Activated CD8-positive, alpha-beta memory T cell treated with anti-CD3 and anti-CD28 coated beads for 36 hours (primary cell): ENCODE results near the gene MYDGF. TPM values are rescaled to one million over a fixed set of nuclear protein-coding genes. Genes with fewer than 3 reads are reported as not detected.
"Not testable (repeated sequence)": the region's sequence is repeated elsewhere in the genome, so short reads cannot be mapped to it uniquely, and the experiment has no call there.

Experiments
- CTCF ChIA-PET: fragments of 350-600 bp; sonication (Branson Sonifier 250); formaldehyde crosslinking; loops from one replicate; lab custom pipeline; 2021; ENCODE audit warnings: antibody characterized with exemption; lab: Charles Lee
- POLR2A ChIA-PET: fragments of 350-600 bp; sonication (Branson Sonifier 250); formaldehyde crosslinking; loops from one replicate; lab custom pipeline; 2021; ENCODE audit warnings: antibody characterized with exemption; lab: Charles Lee
- total RNA-seq, 2 experiments: library from RNA; stranded (reverse); gene quantifications; one replicate each; pipeline ENCODE4 v1.2.3, GENCODE V29; 2021

The MYDGF gene
- total RNA-seq, 2 experiments from 2014 or later, result 85.8 to 87.6 TPM

DNA sequence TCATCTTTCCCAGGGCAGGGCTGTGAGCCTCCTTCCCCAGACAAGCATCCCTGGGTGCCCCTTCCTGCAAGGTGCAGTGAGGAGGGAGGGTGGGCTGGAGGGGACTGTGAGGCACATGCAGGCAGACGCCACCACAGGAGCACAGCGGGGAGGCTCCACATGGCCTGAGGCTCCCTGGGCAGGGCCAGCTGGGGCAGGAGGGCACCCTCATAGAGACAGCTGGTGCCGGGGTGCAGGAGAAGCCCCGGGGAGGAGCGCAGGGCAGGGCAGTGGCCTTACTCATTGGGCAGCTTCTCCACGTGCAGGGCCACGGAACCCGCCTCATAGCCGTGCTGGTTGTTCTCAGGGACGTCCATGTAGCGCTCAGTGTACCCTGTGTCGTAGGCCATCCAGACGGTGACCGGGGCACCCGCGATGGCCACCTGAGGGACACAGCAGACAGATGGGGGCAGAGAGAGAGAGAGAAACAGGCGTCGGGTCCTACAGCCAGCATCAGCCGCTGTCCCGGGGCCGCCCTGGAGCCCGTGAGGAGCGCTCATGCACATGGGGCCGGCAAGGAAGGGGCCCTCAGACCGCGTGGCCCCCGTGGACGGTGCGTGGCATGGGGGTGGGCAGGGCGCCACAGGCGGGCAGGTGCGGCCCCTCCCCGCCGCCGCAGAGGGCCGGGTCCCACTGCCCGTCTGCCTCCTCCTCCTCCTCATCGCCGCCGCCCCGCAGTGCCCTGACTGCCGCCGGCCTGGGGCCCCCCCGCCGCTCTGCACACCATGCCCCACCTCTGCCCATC is 12.5 kb upstream of the MYDGF start:
- POLR2A ChIA-PET, result no interaction called here
- CTCF ChIA-PET, result interaction anchor here (1.3 kb wide), 1 partner anchor 50 kb away, joined by 3 read pairs; no protein-coding TSS in a partner anchor

DNA sequence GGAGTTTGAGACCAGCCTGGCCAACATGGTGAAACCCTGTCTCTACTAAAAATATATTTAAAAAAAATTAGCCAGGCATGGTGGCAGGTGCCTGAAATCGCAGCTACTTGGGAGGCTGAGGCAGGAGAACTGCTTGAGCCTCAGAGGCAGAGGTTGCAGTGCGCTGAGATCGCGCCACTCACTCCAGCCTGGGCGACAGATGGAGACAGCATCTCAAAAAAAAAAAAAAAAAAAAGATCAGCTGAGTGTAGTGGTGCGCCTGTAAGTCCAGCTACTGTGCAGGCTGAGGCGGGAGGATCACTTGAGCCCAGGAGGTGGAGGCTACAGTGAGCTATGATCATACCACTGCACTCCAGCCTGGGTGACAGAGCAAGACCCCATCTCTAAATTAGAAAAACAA is 9.9 kb upstream of the MYDGF start:
- CTCF ChIA-PET, result interaction anchor here (0.6 kb wide), 1 partner anchor 370 kb away, joined by 3 read pairs; no protein-coding TSS in a partner anchor
- POLR2A ChIA-PET, result not testable (repeated sequence)

DNA sequence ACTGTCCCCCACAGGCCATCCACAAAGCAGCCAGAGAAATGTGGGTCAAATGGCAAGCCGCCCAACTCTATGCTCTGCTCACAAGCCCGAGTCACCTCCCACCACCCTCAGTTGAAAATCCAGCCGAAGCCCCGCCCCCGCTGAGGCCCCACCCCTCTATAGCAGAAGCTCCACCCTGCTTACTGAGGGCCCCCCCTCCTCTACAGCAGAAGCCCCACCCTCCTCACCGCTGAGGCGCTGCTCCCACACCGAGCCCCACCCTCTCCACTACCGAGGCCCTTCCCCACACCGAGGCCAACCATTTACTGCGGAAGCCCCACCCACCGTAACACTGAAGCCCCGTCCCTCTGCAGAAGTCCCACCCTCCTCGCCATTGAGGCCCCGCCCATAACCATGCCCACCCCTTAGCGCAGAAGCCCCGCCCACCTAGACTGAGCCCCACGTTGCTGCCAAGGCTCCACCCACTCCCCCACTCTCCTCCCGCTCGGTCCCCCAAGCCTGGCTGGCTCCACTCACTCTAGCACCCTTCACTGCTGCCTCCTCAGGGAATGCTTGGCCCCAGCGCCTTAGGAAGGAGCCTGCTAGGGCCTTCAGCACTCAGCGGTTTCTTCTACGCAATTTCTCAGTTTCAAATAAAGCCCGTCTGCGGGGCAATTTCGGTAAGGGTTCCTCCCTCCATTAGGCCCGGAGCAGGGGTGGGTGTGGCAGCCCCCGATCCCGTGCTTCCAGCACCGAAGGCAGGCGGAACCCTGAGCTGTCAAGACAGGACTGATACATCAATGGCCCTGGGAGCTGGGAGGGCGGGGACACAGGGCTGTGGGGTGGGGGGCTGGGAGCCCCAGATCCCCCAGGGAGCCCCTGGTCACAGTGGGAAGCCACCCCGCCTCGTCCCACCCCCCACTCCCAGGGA is 9.0 kb upstream of the MYDGF start:
- ChIA-PET POLR2A (no interaction called here), CTCF (interaction anchor here (0.6 to 0.9 kb wide), 2 partner anchors 10 to 132 kb away, joined by 3 to 4 read pairs; no protein-coding TSS in a partner anchor)

DNA sequence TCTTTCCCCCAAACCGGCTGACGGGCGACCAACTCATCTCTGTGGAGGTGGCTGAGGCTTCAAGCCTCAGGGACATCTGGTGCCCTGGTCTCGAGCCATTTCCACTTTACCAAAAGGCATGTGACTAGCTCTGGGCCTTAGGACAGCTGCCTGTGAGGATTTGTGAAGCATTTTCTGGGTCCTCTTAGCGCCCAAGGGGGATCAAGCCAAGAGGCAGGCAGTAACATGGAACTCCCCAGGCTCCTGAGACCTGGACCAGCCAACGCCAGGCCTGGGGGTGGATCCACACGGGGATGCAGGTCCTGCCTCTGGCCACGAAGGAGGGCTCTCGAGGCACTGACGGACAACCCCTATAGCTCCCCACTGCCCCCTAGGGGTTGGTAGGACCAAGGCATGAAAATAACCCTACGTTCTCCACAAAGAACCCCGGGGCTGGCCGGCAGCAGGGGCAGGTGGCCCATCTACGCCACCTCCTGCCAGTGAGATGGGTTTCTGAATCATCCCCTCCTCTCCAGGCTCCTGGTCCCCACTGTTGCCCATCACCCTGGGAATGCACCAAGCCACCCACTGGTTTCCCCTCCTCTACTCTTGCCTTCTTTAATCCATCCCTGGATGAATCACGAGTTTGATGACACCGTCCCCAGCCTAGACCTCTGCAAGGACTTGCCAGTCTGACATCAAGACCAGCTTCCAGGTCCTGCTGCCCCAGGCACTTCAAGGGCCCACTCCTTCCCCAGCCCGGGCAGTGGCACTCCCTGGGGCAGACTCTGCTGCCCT is 7.0 kb upstream of the MYDGF start:
- POLR2A ChIA-PET, result no interaction called here
- CTCF ChIA-PET, result interaction anchor here (1.0 kb wide), 1 partner anchor 9 kb away, joined by 3 read pairs; no protein-coding TSS in a partner anchor

DNA sequence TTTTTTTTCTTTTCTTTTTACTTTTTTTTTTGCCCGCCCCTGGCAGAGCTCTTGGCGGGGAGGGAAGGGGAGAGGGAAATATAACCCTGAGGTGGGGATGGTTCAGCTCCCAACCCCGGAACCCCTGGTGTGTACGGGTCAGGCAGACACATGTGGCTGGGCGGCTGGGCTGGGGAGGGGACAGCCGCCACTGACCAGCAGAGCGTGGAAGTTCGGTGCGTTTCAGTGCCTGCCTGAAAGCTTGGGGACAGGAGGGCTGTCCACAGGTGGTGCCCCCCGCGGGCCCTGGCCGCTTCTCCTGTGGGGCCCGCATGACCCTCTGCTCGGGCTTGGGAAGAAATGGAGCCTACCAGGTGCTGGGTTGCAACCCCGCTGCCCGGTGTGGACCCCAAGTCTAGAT is 5.2 kb upstream of the MYDGF start:
- CTCF ChIA-PET, result no interaction called here

DNA sequence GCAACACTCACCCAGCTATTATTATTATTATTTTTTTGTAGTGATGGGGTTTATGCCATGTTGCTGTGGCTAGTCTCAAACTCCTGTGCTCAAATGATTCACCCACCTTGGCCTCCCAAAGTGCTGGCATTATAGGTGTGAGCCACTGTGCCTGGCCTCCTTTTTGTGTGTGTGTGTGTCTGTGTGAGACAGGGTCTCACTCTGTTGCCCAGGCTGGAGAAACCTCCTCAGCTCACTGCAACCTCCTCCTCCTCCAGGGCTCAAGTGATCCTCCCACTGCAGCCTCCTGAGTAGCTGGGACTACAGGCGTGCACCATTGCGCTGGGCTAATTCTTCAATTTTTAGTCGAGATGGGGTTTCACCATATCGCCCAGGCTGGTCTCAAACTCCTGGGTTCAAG is 3.6 kb upstream of the MYDGF start:
- ChIA-PET CTCF (interaction anchor here (0.5 to 0.7 kb wide), 2 partner anchors 315 to 464 kb away, joined by 3 read pairs; no protein-coding TSS in a partner anchor), POLR2A (interaction anchor here (0.7 kb wide), 3 partner anchors 46 to 118 kb away, joined by 3 to 8 read pairs (median 4); no protein-coding TSS in a partner anchor)

More for the DNA sequence above, 5.2 kb upstream of the MYDGF start:
- POLR2A ChIA-PET, result no interaction called here

DNA sequence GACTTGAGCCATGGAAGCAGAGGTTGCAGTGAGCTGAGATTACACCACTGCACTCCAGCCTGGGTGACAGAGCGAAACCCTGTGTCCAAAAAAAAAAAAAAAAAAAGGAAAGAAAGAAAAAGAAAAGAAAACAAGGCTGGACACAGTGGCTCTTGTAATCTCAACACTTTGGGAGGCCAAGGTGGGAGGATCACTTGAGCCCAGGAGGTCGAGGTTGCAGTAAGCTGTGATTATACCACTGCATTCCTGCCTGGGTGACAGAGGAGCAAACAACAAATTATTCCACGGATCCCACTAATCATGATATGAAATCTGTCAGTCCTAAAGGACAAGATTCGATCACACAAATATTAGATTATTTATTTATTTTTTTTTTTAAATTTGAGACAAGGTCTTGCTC is 3.1 kb upstream of the MYDGF start:
- ChIA-PET POLR2A (interaction anchor here (0.7 kb wide), 3 partner anchors 45 to 119 kb away, joined by 3 to 8 read pairs (median 4); no protein-coding TSS in a partner anchor), CTCF (interaction anchor here (0.5 to 0.7 kb wide), 3 partner anchors 314 to 1696 kb away, joined by 3 read pairs; partner anchors contain the start of gene TLE6)

DNA sequence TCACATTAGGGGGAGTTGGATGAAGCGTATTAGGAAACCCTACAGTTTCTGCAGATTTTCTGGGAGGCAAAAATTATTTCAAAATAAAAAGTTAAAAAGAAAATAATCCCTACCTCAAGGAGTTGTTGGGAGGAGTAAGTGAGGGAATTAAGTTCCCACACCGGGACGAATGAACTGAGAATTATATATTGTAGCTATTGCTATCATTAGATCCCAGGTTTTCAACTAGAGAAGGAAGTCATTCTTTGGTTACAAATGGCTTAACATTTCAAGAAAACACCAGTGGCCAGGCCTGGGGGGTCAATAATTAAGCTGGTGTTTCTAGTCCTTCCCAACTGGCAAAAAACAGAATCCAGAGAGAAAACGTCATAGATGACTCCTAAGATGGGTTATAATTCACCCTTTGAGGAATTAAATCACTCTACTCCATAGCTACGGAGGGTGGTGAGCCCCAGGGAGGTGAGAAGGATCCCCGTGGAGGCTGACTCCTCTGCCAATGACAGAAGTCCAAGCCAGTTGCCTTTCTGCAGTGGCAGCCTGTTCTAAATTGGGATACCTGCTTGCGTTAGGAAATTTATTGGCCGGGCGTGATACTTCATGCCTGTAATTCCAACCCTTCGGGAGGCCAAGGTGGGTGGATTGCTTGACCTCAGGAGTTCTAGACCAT is 1.2 kb upstream of the MYDGF start:
- CTCF ChIA-PET, result no interaction called here
- POLR2A ChIA-PET, result no interaction called here

DNA sequence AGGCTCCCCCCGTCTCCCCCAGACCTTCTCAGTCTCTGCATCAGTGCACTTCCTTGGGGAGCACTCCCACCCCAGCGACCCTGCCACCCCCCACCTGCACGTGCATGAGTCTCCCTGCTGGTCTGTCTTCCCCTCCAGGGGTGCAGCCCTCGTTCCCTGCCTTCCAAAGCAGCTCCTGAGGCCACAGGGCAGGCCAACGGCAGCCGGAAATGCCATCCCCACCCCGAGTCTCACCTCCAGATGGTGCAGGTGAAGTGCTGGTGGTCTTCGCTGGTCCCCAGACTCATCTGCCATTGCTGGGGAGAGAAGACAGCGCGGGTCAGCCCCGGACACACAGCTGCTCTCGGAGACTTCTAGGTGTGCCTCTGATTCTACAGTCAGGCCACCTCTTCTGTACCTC is 5.5 kb downstream of the MYDGF start:
- POLR2A ChIA-PET, result no interaction called here
- CTCF ChIA-PET, result interaction anchor here (0.6 to 0.7 kb wide), 2 partner anchors 183 to 493 kb away, joined by 3 to 4 read pairs; no protein-coding TSS in a partner anchor

DNA sequence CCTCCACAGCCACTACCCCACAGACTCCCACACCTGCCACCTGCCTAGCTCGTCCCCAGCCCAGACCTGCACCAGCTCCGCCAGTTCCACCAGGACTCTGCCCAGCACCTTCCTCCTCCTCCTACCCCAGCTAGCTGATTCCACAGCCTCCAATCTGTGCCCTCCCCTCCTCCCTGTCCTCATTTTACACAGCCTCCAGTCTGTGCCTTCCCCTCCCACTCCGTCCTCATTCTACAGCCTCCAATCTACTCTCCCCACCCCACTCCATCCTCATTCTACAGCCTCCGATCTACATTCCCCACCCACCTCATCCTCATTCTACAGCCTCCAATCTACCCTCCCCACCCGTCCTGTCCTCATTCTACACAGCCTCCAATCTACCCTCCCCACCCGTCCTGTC is 7.3 kb downstream of the MYDGF start:
- POLR2A ChIA-PET, result no interaction called here
- CTCF ChIA-PET, result no interaction called here

DNA sequence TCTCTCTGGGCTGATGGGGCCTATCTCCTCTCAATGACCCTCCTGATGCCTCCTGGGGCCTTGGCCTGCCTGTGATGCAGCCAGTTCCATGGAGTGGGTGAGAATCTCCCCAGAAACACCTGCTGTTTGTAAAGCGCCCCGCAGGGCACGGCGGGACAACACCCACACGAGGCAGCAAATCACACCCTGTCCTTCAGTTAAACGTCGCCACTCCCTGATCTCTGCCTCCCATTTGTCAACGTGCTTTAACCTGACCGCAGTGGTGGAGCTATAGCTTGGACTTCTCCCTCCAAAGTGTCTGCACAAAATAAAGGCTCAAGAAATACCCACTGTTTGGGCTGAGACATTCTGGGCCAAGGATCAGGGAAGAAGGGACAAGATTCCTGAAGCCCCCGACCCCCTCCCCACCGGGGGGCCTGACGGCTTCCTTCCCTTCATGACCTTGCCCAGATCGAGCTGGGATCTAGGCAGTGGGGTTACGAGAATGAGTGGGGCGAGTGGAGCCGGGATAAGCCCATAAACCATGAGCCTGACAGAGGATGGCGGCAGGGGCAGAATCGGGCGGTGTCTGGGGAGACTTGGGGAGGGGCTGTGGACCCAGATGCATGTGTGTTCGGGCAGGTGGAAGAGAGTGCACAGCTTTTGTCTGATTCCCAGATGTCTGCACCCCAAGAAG is 8.0 kb downstream of the MYDGF start:
- ChIA-PET POLR2A (no interaction called here), CTCF (no interaction called here)

DNA sequence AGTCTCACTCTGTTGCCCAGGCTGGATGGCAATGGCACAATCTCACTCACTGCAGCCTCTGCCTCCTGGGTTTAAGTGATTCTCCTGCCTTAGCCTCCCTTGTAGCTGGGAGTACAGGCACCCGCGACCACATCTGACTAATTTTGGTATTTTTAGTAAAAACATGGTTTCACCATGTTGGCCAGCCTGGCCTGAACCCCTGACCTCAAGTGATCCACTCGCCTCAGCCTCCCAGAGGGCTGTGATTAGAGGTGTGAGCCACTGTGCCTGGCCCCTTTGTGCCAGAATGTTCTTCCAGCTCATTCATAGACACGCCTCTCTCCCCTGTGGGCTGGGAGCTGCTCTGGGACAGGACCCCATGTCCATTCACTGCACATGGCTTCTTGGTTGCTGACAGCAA is 9.1 kb downstream of the MYDGF start:
- POLR2A ChIA-PET, result no interaction called here
- CTCF ChIA-PET, result no interaction called here

DNA sequence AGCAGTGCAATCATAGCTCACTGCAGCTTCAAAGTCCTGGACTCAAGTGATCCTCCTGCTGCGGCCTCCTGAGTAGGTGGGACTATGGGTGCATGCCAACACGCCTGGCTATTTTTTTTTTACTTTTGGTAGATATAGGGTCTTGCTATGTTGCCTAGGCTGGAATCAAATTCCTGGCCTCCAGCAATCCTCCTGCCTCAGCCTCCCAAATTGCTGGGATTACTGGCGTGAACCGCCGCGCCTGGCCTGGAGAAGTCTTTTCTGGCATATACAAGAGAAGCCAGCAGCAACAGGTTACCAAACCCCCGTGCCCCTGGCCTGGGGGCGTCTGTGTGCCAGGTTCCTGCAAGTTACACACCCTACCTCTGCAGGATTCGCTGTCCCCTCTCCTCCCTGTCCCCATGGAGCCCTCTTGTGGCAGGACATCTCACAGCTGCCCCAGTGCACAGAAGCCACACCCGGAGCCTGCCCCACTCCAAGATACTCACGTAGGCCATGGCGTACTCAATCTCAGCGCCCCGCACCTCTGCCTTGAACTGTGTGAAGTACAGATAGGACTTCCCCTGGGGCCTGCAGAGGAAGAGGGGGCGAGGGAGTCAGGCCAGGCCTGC is 9.9 kb downstream of the MYDGF start:
- ChIA-PET POLR2A (interaction anchor here (0.6 kb wide), 1 partner anchor 18 kb away, joined by 5 read pairs; no protein-coding TSS in a partner anchor), CTCF (no interaction called here)

DNA sequence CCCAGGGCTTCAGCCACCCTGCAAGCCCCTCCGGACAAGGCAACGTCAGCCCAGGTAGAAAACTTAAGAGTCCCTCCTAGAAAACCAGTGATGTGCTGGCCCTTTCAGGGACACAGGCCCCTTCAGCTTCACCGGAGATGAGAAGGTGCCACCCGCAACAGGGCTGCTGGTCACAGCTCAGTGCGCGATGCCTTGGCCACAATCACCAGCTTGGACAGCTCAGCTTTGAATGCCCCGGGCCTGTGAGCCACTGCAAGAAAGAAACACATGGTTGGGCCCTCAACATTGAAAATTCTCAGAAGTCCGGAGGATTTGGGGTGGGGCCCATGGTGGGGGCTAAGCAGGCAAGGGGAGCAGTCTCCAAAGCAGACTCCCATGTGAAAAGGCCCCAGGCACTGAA is 12.3 kb downstream of the MYDGF start:
- CTCF ChIA-PET, result no interaction called here
- POLR2A ChIA-PET, result no interaction called here

DNA sequence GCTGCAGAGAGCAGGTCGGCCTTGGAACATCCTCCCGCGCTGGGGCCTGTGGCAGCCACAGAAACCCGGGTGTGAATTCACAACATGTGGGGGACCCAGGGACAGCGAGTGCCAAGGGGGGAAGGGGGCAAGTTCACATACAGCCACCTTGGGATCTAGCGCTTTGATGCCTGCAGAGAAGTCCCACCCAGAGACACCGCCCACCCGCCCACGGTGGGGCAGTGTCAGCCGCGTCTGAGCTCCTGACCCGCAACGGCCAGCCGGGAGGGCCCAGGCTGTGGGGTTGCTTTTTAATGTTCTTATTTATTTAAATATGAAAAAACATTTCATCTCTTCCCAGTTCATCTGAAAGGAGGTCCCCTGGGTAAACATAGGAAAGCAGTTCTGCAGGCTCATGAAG is 12.9 kb downstream of the MYDGF start:
- POLR2A ChIA-PET, result no interaction called here
- CTCF ChIA-PET, result no interaction called here

DNA sequence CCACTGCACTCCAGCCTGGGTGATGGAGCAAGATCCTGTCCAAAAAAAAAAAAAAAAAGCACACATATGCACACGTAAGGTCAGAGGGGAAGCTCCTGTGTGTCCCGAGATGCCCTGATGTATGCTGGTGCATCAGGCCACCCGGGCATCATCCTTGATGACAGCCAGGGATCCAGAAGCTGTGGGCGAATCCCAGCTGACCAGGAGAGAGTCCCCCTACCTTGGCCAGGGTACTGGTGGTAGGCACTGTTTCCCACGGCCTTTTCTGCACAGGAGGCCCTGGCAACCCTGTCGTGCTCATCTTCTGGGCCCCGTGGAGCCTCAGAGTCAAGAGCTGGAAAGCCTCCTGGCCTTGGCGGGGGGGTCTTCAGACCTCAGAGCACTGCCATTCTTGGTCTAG is 14.0 kb downstream of the MYDGF start:
- CTCF ChIA-PET, result interaction anchor here (0.5 to 0.9 kb wide), 2 partner anchors 20 to 528 kb away, joined by 3 read pairs; no protein-coding TSS in a partner anchor

More for the DNA sequence above, 14.0 kb downstream of the MYDGF start:
- POLR2A ChIA-PET, result no interaction called here
